ENCODE data around the gene ASB9. TPM values are rescaled to one million over a fixed set of nuclear protein-coding genes. Genes with fewer than 3 reads are reported as not detected.

Gene ASB9
- total RNA-seq, 1 experiment from 2014 or later = 4.2 TPM

Other genes with a start within 250 kb of the ASB9 start
- not detected in 2 replicates for gene ASB11, start 45.6 kb upstream of the ASB9 start, total RNA-seq (2014; rRNA removed)
- gene PIGA, start 65.4 kb upstream of the ASB9 start, total RNA-seq (2014; rRNA removed) = 6.7 and 10.2 TPM in 2 replicates
- gene VEGFD, start 114.3 kb upstream of the ASB9 start, total RNA-seq (2014; rRNA removed) = not detected in 2 replicates
- 2.9 and 4.2 TPM in 2 replicates for gene PIR, start 223.2 kb upstream of the ASB9 start, total RNA-seq (2014; rRNA removed)
- not detected in 2 replicates for gene BMX, start 230.7 kb upstream of the ASB9 start, total RNA-seq (2014; rRNA removed)